Testis (tissue), 2 donors: ENCODE measurements around the gene WNK1.

ENCODE experiments used
- POLR2A ChIP-seq: fragments of 450-650 bp; IDR thresholded peaks from one replicate; pipeline ENCODE4 v1.6.1; 2017; ENCODE audit warnings: antibody characterized with exemption, mild to moderate bottlenecking, moderate library complexity
- TF ChIP-seq, protein P1 (sequence below), 3 experiments: fragments of 450-650 bp in 2 of 3; fragments of 200-600 bp in 1 of 3; sonication (generic) in 1 of 3; IDR thresholded peaks; one replicate each; pipeline ENCODE4 v1.5.1; 2016 to 2019; ENCODE audit warnings: antibody characterized with exemption in 3 of 3, mild to moderate bottlenecking in 2 of 3, moderate library complexity in 1 of 3

DNA sequence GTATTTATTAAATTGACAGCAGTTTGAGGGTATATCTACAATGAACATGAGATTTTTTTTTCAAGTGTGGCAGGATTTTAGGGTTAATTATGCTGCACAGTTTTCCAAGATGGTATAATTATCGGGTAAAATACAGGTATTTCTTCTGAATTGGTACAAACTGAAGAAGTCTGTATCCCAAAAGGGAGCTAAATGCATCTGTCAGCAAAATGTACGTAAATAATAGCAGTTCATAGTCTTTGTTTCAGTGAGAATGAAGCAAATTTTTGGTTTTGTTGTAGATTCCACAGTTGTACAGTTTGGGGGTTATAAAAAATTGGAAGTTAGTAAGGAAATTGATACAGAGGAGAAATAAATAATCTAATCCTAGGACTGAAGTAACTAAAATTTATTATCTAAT lies 133.8 kb downstream of the WNK1 start:
- TF ChIP-seq POLR2A: no peak
- TF ChIP-seq, protein P1, sequence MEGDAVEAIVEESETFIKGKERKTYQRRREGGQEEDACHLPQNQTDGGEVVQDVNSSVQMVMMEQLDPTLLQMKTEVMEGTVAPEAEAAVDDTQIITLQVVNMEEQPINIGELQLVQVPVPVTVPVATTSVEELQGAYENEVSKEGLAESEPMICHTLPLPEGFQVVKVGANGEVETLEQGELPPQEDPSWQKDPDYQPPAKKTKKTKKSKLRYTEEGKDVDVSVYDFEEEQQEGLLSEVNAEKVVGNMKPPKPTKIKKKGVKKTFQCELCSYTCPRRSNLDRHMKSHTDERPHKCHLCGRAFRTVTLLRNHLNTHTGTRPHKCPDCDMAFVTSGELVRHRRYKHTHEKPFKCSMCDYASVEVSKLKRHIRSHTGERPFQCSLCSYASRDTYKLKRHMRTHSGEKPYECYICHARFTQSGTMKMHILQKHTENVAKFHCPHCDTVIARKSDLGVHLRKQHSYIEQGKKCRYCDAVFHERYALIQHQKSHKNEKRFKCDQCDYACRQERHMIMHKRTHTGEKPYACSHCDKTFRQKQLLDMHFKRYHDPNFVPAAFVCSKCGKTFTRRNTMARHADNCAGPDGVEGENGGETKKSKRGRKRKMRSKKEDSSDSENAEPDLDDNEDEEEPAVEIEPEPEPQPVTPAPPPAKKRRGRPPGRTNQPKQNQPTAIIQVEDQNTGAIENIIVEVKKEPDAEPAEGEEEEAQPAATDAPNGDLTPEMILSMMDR (IDR thresholded peaks at IDR 0.05): no peak
